SK-N-DZ (cell line): ENCODE data around the gene MCF2L2.

Source experiments
- DNase-seq: peaks from one replicate; pipeline ENCODE4 v3.0.0-alpha.2; 2015; ENCODE audit warnings: low spot score

Gene MCF2L2

DNA sequence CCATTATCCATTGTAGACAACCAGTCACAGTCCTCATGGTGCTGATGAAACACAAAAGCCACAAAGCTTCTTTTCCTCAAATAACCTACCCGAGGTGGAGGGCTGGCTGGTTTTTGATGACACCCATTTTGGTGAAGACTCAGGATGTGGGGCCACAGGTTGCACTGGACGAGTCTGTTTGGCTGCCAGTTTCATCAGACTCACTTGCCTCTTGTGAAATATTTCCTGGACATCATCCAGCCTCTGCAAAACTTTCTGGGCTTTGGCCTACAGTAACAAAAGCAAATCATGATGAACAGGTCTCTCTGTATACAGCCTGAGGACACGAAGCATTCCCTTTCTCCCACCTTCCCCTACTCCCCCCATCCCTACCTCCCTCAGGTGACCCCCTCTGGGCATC lies 133.2 kb downstream of the MCF2L2 start:
- DNase-seq = no peak

DNA sequence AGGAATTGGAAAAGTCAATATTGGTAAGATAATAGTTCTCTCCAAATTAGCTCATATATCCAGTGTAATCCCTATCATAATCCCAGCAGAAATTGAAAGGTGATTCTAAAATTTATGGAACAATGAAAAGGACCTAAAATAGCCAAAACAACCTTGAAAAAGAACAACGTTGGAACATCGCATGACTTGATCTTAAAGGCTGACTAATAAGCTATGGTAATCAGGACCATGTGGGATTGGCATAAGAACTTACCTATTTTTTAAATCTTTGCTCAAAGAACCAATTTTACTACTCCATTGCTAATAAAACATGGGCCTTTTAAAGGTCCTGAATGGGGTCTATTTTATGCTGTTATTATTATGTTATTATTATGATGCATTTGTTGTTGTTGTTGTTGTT lies 134.5 kb downstream of the MCF2L2 start:
- no peak for DNase-seq

DNA sequence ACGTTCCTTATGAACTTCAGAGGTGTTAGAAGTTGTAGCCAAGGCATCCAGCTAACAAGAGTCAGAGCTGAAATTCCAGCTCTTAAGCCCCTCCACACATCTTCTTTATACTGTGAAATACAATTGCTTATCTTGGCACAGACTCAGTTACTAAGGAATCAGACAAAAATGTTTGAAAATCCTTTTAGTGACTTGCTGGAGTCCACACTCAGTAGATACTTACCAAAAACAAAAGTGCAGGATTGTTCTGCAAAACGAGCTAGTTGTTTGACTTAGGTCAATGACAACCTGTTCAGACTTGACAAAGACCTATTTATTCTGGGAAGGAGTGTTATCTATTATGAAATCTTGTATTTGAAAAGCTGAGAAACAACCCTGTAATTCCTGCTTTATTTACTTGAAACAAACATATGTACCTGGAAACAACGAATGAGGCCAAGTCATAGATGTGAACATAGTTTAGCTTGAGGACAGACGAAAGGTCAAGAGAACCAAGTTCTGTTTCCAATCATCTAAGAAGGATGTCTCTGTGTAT lies 136.9 kb downstream of the MCF2L2 start:
- no peak for DNase-seq

DNA sequence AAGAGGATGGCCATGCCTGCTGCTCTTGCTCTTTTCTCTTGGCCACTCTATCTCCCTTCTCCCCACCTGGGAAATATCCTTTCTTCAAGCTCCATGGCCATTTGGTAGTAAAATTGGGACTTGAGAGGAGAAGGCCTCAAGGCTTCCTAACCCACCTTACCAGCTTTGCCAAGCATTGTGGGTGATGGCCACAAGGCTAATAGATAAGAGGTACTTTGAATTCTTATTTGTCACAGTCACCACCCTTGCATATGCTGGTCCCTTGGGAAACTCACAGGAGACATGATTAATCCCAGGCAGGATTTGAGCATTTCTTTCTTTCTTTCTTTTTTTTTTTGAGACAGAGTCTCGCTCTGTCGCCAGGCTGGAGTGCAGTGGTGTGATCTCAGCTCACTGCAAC lies 138.2 kb downstream of the MCF2L2 start:
- no peak for DNase-seq

DNA sequence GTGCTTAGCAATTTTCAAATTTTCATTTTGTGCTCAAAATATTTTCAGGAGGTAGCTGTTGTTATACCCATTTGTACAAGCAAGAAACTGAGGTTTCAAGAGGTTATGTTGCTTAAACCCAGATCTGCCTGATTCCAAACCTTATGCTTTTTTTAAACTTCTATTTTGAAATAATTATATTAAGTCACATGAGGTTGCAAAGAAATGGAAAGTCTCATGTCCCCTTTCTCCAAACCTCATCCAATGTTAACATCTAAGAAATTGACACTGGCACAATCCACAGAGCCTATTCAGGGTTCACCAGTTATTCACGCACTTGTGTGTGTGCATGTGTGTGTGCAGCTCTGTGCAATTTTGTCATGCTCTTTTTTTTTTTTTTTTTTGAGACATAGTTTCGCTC lies 140.3 kb downstream of the MCF2L2 start:
- no peak for DNase-seq

DNA sequence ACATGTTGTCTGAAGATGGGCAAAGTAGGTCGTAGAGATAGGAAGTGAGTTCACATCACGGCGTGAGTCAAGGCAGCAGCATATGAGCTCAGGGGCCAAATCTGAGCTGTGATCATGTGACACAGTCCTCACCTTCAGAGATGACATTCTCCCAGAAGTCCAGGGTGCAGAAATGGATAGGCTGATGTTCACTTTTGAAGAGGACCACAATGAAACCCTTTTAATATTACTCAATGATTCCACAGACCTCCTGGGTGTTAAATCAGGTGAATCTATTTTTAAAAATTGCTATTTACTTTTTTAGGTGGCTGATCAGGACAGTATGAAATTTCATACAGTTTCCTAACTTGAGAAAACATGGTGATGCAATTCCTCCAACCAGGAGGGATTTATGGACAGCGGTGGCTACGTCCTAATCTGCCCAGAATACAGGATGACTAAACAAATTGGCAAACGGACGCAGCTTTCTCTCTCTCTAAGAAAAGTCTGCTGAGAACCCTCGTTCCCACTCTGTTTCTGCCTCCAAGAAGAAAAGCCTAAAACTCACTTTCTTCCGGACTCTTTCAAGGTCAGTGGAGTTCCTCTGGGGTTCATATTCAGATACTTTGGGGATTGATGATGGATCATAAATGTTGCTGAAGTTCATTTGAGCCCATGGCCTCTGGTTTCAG lies 141.0 kb downstream of the MCF2L2 start:
- DNase-seq = no peak

DNA sequence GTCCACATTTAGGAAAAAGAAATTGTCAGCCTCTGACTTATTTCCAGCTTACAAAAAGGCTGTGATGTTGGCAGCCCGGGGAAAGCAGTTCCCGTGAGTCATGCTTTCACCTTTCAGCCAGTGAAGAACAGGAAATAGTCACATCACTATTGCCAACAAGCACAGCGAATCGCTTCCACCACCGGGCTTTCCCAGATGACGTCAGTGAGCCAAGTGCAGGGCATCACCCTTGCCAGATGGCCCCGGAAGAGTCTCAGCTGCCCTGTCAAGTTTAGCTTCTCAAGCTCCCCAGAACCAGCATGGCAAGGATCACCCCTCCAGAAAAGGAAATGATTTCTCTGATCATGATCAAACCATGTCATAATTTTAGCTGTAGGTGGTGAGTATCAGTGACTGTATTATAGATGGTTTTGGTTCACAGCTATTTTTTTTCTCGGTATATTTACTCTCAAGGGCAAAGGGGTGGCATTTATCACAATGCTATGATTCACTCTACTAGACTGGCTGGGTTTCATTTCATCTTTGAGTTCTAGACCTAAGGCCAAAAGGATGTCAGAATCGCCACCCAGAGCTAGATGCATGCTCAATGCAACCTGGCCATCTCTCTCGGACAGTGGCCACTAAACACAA lies 142.5 kb downstream of the MCF2L2 start:
- peak; percentile 29 for DNase-seq

DNA sequence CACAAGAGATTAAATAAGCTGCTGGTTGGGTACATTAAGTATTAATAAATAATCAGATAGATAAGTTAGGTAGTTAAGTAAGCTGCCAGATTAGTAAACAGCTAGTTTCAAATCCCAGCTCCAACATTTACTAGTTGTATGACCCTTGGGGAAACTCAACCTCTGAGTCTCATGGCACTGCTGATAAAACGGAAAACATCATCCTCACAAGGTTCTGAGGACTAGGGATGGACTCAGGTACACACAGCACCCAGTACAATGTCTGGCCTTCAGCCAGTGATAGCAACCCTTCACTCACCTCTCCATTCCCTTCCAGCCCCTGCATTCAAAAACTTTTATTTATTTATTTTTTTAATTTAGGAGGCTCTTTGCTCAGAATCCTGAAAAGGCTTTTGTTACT lies 143.1 kb downstream of the MCF2L2 start:
- DNase-seq = no peak

DNA sequence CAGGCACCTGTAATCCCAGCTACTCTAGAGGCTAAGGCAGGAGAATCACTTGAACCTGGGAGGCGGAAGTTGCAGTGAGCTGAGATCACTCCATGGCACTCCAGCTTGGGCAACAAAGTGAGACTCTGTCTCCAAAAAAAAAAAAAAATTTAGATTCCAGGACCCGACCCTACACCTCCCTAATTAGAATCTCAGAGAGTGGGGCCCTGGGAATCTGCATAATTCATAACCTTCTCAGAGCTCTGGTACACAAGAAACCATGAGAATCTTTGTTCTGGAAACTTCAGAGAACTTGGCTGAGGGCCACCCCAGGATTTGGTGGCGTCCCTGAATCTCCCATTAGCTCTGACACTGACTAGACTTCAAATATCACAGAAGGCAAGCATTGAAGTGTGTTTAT lies 143.8 kb downstream of the MCF2L2 start:
- DNase-seq = no peak

DNA sequence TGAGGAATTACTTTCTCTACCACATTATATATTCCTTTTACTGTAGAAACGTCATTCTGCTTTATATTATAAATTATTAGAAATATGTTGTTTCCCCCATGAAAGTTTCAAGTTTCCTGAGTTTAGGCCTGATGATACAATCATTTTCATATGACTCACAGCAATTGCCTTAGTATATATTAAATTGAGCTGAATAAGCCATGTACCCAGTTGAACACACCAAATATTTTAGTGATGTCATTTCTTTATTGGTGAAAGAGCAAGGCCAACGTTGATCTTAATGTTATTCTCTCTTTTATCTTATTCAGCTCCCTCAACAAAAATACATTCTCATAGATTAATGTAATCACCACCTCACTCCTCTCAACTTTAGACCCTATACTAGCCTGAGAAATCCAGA lies 144.5 kb downstream of the MCF2L2 start:
- no peak for DNase-seq

DNA sequence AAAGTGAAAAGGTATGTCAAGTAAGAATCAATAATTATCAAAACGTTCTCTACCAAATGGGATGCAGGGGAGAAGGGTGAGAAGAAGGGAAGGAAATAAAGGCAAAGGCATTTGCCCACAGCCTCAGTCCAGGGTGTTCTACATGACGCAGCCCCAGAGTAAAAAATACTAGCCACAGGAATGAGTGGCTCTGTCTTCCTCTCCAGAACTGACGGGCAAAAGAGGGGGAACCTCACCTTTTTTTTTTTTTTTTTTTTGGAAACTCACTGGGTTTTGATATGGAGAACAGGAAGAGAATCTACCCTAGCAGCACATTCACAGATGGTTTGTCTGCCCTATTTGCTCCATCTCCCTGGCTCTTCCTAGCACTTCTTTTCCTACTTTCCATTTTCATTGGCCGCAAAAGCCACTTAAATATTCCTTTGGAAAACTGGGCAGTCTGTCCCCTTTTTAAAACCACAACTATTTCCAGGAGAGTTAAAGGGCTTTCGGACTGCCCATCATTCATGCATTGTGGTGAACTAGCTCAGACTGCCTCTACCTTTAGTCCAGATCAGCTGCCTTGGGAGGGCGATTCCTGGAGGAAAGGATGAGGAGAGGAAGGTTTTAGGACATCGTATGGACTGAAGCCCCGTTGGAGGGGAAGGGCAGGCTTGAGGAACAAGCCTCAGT lies 147.2 kb downstream of the MCF2L2 start:
- DNase-seq = no peak

DNA sequence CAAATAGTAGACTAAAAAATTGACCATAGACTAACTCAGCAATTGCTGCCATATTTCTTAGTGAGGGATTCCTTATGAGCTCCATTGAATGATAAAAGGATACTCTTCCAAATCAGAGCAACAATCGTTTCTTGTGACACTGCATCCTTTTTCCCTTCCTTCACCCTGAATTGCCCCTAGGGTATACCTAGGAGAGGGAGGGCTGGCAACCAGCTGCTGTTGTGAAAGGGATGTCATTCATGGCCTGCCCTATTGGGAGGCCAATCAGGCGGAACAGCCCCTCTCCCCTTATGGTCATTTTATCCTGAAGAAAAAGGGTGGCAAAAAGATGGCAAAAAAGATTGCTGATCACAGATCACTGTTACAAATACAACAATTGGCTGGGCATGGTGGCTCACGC lies 149.0 kb downstream of the MCF2L2 start:
- DNase-seq = no peak

DNA sequence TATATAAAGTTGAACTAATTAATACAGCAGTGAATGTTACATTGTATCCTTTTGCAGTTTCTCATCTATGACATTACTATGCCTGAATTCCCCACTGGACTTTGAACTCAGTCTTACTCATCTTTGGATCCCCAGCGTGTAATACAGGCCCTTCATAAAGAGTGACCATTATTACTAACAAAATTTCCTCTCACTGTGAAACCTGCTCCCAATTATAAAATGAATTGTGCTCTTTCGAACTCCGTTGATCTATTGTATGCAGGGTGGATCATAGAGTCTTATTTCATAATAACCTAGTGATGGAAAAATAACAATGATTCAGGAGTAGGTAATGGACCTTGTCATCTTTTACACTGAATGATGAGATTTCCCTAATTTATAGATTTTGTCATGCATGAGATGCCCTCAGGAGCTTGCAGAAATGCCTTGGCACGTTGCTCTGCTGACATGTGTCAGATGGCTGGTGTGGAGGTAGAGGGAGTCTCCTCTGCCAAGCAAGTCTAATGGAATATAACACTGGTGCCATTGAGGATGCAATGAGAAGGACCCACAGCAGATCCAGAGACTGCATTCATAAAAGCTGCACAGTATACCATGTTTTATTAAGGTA lies 149.8 kb downstream of the MCF2L2 start:
- no peak for DNase-seq

DNA sequence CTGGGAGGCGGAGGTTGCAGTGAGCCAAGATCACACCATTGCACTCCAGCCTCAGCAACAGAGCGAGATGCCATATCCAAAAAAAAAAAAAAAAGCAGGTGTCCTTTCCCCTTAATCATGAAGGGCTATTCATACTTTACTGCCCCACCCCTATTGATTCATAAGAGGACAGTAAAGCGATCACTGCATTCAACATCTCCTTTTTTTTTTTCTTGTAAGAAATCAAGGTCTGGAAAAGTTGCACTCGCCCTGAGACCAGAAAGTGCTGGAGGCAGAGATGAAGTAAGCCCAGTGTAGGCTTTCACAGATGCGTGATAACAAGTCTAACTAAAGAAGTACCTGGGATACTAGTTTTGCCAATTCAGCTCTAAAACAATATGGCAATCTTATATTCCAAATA lies 151.2 kb downstream of the MCF2L2 start:
- no peak for DNase-seq

DNA sequence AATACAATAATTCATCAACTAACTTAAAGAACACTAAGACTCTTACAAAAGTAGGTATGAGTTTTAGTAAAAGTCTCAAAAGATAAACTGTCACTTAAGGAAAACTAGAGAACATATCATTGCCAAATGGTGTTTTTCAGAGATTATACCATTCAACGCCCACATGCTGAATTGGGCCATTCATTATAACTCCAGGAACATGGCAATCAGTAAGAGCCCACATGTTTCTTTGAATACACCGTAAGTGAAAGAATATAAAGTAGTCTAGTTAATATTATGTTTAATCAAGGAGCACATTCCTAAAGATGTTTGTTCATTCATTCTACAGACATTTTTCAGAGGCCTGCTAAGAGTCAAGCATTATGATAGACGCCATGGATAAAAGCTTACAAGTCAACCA lies 152.5 kb downstream of the MCF2L2 start:
- no peak for DNase-seq

DNA sequence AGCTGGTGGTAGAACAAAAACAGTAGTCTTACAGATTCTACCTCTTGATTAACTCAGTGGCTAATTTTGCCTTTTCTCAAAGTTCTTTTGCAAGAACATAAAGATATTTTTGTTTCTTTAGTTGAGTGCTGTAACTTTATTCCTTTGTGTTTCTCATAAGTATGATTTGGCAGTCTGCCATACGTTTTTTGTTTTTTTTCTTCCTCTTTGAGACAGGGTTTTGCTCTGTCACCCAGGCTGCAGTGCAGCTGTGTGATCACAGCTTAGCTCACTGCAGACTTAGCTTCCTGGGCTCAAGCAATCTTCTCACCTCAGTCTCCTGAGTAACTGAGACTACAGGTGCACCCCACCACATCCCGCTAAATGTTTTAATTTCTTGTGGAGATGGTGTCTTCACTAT lies 153.0 kb downstream of the MCF2L2 start:
- DNase-seq = no peak

DNA sequence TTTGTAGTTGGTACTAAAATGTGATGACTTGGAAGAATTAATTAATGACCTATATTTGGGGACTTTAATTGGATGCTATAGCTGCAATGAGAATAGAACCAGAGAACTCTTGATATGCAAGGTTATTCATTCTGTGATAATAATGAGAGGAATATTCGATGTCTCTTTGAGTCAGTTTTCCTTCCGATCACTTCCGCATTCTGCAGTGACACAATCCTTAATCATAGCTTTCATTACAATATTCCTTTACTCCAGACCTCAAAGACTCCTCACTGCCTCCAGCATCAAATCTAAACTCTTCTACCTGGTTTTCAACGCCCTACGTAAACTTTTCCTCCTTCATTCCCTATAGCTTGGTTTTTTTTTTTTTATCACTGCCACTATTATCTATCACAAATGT lies 153.8 kb downstream of the MCF2L2 start:
- no peak for DNase-seq

DNA sequence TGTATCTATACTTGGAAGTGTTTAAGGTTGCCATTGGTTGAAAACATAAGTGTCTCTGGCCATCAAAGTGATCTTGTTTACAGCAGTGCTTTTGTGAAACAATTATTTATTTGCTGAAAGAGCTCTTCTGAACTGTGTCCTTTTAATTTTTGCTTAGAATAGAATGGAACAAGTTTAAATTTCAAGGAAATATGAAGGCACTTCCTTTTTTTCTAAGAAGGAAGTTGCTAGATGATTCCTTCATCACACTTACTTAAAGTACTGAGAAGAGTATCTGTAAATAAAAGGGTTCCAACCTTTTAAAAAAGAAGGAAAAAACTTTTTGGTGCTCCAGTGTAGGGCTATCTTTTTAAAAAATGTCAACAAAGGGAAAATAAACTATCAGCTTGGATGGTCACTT lies 155.6 kb downstream of the MCF2L2 start:
- no peak for DNase-seq

DNA sequence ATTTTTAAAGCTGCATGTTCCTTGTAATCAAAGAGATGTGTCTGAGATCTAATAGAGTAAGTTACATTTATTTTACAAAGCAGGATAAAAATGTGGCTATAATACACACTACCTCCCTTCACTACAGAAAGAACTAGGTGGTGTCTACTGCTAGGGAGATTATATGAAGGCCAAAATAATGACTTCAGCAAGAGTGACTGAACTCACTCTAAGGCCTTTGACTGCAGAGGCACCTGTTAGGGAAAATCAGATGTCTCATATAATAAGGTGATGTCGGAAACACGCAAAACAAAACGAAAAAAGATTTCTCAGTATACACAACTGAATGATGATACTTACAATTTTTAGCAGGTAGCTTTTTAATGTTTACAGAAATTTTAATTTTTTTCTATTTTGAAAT lies 156.3 kb downstream of the MCF2L2 start:
- DNase-seq = no peak

DNA sequence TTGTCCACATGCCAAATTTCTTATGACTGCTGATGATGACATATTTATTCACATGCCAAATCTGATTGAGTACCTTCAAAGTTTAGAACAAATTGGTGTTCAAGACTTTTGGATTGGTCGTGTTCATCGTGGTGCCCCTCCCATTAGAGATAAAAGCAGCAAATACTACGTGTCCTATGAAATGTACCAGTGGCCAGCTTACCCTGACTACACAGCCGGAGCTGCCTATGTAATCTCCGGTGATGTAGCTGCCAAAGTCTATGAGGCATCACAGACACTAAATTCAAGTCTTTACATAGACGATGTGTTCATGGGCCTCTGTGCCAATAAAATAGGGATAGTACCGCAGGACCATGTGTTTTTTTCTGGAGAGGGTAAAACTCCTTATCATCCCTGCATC lies 158.1 kb downstream of the MCF2L2 start:
- no peak for DNase-seq

DNA sequence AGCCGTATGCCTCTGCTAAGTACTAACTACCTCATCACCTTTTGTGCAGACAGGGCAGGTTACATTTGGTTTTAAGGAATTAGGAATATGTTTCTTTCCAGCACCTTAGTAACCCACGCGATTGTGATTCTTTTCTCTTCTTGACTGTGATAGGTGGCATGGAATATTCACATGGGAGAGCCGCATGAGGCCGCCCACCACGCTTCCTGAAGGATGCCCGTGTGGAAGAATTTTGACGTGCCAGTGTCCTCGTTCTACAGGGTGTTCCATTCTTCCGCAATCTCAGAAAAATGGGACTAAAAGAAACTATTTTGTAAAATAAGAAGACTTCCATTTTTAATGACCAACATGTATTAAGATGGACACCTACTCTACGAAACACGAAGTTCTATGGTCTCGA lies 159.1 kb downstream of the MCF2L2 start:
- DNase-seq = no peak

DNA sequence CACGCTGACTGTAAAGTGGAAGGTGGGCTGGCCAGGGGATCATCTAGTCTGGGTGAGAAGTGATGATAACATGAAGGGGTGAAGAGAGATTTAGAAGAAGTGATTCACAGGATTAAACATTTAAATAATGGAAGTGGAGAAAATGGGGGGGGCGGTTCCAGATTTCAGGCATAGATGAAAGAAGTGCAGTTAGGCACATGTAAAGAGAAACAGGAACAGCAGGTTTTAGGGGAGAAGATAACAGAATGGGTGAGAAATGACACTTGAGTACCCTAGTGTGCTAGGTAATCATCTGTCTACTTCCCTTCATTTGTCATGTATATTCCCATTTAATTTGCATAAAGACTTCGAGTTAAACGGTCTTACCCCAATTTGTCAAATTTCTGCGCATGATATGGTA lies 160.1 kb downstream of the MCF2L2 start:
- DNase-seq = no peak

DNA sequence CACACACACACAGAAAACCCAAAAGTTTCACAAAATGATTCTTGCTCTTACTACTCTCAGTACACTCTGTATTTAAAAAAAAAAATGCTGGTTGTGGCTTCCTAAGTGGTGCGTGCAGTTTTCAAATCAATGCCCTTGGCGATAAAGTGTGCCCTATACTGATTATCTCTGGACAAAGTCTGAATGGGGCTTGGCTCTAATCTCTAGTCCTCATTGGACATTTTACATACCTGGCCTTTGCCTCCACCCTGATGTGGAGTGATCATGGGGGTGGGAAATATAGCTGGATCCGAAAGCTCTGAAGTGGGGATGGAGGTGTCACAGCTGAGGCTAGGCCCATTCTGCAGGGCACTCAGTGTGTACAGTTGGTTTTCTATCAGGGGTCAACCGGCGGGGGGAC lies 161.3 kb downstream of the MCF2L2 start:
- no peak for DNase-seq
